Mesendoderm (in vitro differentiated cells): Measurements from ENCODE around the gene UTP18. TPM values are rescaled to one million over a fixed set of nuclear protein-coding genes. Genes with fewer than 3 reads are reported as not detected.

ENCODE experiments used
- DNase-seq: peaks from one replicate; pipeline ENCODE4 v3.0.0; 2013
- H2AK5ac ChIP-seq: 2 replicates; pipeline ENCODE4 v1.6.1; 2013; ENCODE audit warnings: low read length, inconsistent platforms
- H2BK120ac ChIP-seq: 2 replicates; pipeline ENCODE4 v1.6.1; 2013; ENCODE audit warnings: low read depth, mild to moderate bottlenecking, low read length, moderate library complexity, mixed read lengths
- H2BK15ac ChIP-seq: replicated peaks from 2 replicates; pipeline ENCODE4 v1.6.1; 2013; ENCODE audit warnings: low read depth, mild to moderate bottlenecking, moderate library complexity
- H2BK5ac ChIP-seq: 2 replicates; pipeline ENCODE4 v1.6.1; 2013; ENCODE audit warnings: low read length, inconsistent platforms
- H3K18ac ChIP-seq: 2 replicates; pipeline ENCODE4 v1.6.1; 2013; ENCODE audit warnings: mild to moderate bottlenecking, low read length, mixed read lengths
- H3K23ac ChIP-seq: one replicate; pipeline ENCODE4 v1.6.1; 2013; ENCODE audit warnings: low read length
- H3K27ac ChIP-seq: 2 replicates; pipeline ENCODE4 v1.5.1; 2013; ENCODE audit warnings: low read depth, mild to moderate bottlenecking, inconsistent platforms, low read length, moderate library complexity
- H3K27me3 ChIP-seq: 2 replicates; pipeline ENCODE4 v1.6.1; 2013; ENCODE audit warnings: low read length, control low read depth, mild to moderate bottlenecking, inconsistent platforms; ENCODE audit not compliant: insufficient read depth, poor library complexity
- H3K36me3 ChIP-seq: 2 replicates; pipeline ENCODE4 v1.6.1; 2013; ENCODE audit warnings: low read length, inconsistent platforms; ENCODE audit not compliant: control insufficient read depth, insufficient read depth
- H3K4ac ChIP-seq: one replicate; pipeline ENCODE4 v1.6.1; 2013; ENCODE audit warnings: low read depth, mild to moderate bottlenecking, low read length, moderate library complexity
- H3K4me1 ChIP-seq: 2 replicates; pipeline ENCODE4 v1.6.1; 2013; ENCODE audit warnings: low read depth, low read length, inconsistent platforms; ENCODE audit not compliant: control insufficient read depth
- H3K4me2 ChIP-seq: 2 replicates; pipeline ENCODE4 v1.6.1; 2013; ENCODE audit warnings: low read length
- H3K4me3 ChIP-seq: 2 replicates; pipeline ENCODE4 v1.5.1; 2013; ENCODE audit warnings: mild to moderate bottlenecking, low read length
- H3K56ac ChIP-seq: one replicate; pipeline ENCODE4 v1.6.1; 2013; ENCODE audit warnings: low read length
- H3K79me1 ChIP-seq: 2 replicates; pipeline ENCODE4 v1.6.1; 2013; ENCODE audit warnings: low read length, inconsistent platforms
- H3K79me2 ChIP-seq: 2 replicates; pipeline ENCODE4 v1.6.1; 2013; ENCODE audit warnings: mild to moderate bottlenecking, low read length; ENCODE audit not compliant: control insufficient read depth, insufficient read depth
- H3K9ac ChIP-seq: 2 replicates; pipeline ENCODE4 v1.6.1; 2013; ENCODE audit warnings: low read length, inconsistent platforms
- H4K5ac ChIP-seq: one replicate; pipeline ENCODE4 v1.6.1; 2013; ENCODE audit warnings: low read length
- H4K8ac ChIP-seq: one replicate; pipeline ENCODE4 v1.6.1; 2013; ENCODE audit warnings: low read depth, mild to moderate bottlenecking, control low read depth, low read length, moderate library complexity
- WGBS: extraction: QIAGEN DNeasy Blood & Tissue Kit; methylation state at CpG from one replicate; pipeline ENCODE4 v1.1.7; 2013; ENCODE audit warnings: low lambda C conversion rate, missing lambda C conversion rate; ENCODE audit not compliant: insufficient coverage; ENCODE audit errors: extremely low coverage; 5-methylcytosine and 5-hydroxymethylcytosine counted together
- polyA plus RNA-seq, 2 experiments: library from polyadenylated mRNA; stranded (reverse); fragments of 200-250 nt; gene quantifications; one replicate each; pipeline ENCODE4 v1.2.3, GENCODE V29; 2013

UTP18 gene
- polyA plus RNA-seq (2013, experiment 1 of 2) = 75.1 TPM
- 74.6 TPM for polyA plus RNA-seq (2013, experiment 2 of 2)

GRCh38 chr17:51260237-51261023 lies at the start of gene UTP18:
Gene UTP18 (plus strand): TSS chr17:51260546. CDS start chr17:51260585, 39 bp downstream.
- H3K36me3 ChIP-seq = no peaks in the 10 kb centered on the region
- peaks cover 63% of the 10 kb centered on the region for H3K79me2 ChIP-seq
- peak; percentile 99 for DNase-seq
- peak within 1 kb of the TSS; percentile 87 for H4K5ac ChIP-seq
- peak within 1 kb of the TSS; percentile 77 for H4K8ac ChIP-seq
- H3K4me3 ChIP-seq = peak within 1 kb of the TSS; percentile 98
- H3K18ac ChIP-seq = peak within 1 kb of the TSS; percentile 89
- peak within 1 kb of the TSS; percentile 96 for H3K56ac ChIP-seq
- no peaks in the 10 kb centered on the region for H3K27me3 ChIP-seq
- H2BK5ac ChIP-seq = peak within 1 kb of the TSS; percentile 94
- no peak within 1 kb of the TSS for H2BK15ac ChIP-seq
- peaks cover 17% of the 10 kb centered on the region for H3K79me1 ChIP-seq
- H2AK5ac ChIP-seq = no peak within 1 kb of the TSS
- H3K4ac ChIP-seq = peak within 1 kb of the TSS; percentile 100
- H3K4me2 ChIP-seq = peak within 1 kb of the TSS; percentile 80
- peak within 1 kb of the TSS; percentile 94 for H3K9ac ChIP-seq
- no peak within 1 kb of the TSS for H2BK120ac ChIP-seq
- H3K4me1 ChIP-seq = peaks cover 2% of the 10 kb centered on the region
- peak within 1 kb of the TSS; percentile 93 for H3K27ac ChIP-seq
- WGBS = no CpG with 5 or more reads among the region's 93 CpGs
- peak within 1 kb of the TSS; percentile 3 for H3K23ac ChIP-seq

DNA sequence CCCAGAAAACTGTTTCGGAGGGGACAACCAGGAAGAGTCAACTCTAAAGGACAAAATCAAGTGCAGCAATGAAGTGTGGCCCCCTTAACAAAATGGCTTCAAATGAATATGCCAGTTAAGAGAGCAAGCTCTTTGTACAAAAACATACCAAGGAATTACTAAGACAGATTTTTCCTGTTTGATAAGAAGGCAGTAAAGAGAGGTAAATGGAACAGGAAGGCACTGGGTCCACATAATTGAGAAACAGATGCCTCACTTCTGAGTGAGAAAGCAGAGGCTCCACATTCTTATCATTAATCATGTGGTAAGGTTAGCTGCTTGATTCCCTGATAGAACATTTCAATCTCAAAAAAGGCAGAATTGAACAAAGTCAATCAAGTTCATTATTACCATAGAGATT lies 45.4 kb upstream of the UTP18 start:
- no peak overlapping the region for H3K27ac ChIP-seq
- WGBS = no CpG with 5 or more reads among the region's 1 CpG
- no peak overlapping the region for H2BK120ac ChIP-seq
- no peak for DNase-seq
- no peaks in the 10 kb centered on the region for H3K27me3 ChIP-seq
- no peak overlapping the region for H2BK15ac ChIP-seq
- H4K5ac ChIP-seq = no peak overlapping the region
- no peak overlapping the region for H3K56ac ChIP-seq
- no peak overlapping the region for H3K4me3 ChIP-seq
- H3K9ac ChIP-seq = no peak overlapping the region
- H2BK5ac ChIP-seq = no peak overlapping the region
- no peak overlapping the region for H3K23ac ChIP-seq
- H4K8ac ChIP-seq = no peak overlapping the region
- no peak overlapping the region for H3K4ac ChIP-seq
- H3K36me3 ChIP-seq = peaks cover 2% of the 10 kb centered on the region
- no peak overlapping the region for H3K4me2 ChIP-seq
- no peaks in the 10 kb centered on the region for H3K4me1 ChIP-seq
- no peak overlapping the region for H3K18ac ChIP-seq
- H2AK5ac ChIP-seq = no peak overlapping the region
- H3K79me2 ChIP-seq = no peaks in the 10 kb centered on the region
- H3K79me1 ChIP-seq = no peaks in the 10 kb centered on the region

- no peak overlapping the region for H3K4ac ChIP-seq
- no peak overlapping the region for H4K8ac ChIP-seq
- no peak overlapping the region for H3K4me3 ChIP-seq
- no peak overlapping the region for H2BK120ac ChIP-seq
- H3K56ac ChIP-seq = no peak overlapping the region
- no peak overlapping the region for H3K9ac ChIP-seq
- no peak for DNase-seq
- no peaks in the 10 kb centered on the region for H3K79me1 ChIP-seq
- no peaks in the 10 kb centered on the region for H3K27me3 ChIP-seq
- no peaks in the 10 kb centered on the region for H3K4me1 ChIP-seq
- H3K79me2 ChIP-seq = no peaks in the 10 kb centered on the region
- H2BK5ac ChIP-seq = no peak overlapping the region
- WGBS = no CpG with 5 or more reads among the region's 1 CpG
- H4K5ac ChIP-seq = no peak overlapping the region
- H2AK5ac ChIP-seq = no peak overlapping the region
- H3K23ac ChIP-seq = no peak overlapping the region
- H2BK15ac ChIP-seq = no peak overlapping the region
- H3K36me3 ChIP-seq = peaks cover 2% of the 10 kb centered on the region
- no peak overlapping the region for H3K18ac ChIP-seq
- no peak overlapping the region for H3K27ac ChIP-seq
- no peak overlapping the region for H3K4me2 ChIP-seq
These were observed 42.4 kb upstream of the UTP18 start for GRCh38 chr17:51217946-51218345.

DNA sequence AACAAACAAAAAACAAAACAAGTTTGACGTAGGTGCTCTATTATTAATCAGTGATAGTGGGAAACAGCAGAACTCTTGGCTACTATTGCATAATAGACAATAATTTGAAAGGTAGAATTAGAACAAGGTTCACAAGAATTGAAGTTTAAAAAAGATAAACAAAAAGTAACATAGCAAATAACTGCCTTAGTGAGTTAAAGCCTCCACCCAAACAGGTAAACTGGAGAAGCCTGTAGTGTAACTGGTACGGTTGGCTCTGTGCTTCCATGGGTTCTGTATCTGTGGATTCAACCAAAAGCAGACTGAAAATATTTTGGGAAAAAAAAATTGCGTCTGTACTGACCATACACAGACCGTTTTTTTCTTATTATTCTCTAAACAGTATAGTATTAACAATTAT lies 39.0 kb upstream of the UTP18 start:
- no peak overlapping the region for H4K5ac ChIP-seq
- H3K18ac ChIP-seq = no peak overlapping the region
- no peaks in the 10 kb centered on the region for H3K27me3 ChIP-seq
- H3K23ac ChIP-seq = no peak overlapping the region
- no peak overlapping the region for H4K8ac ChIP-seq
- WGBS = no CpG with 5 or more reads among the region's 4 CpGs
- no peak overlapping the region for H3K4me3 ChIP-seq
- no peak overlapping the region for H2BK5ac ChIP-seq
- H3K4me1 ChIP-seq = no peaks in the 10 kb centered on the region
- H3K79me1 ChIP-seq = peaks cover 1% of the 10 kb centered on the region
- H2AK5ac ChIP-seq = no peak overlapping the region
- H2BK120ac ChIP-seq = no peak overlapping the region
- H3K4ac ChIP-seq = no peak overlapping the region
- no peak overlapping the region for H3K4me2 ChIP-seq
- no peak overlapping the region for H3K9ac ChIP-seq
- H3K56ac ChIP-seq = no peak overlapping the region
- H3K36me3 ChIP-seq = peaks cover 4% of the 10 kb centered on the region
- no peak for DNase-seq
- H3K79me2 ChIP-seq = no peaks in the 10 kb centered on the region
- H2BK15ac ChIP-seq = no peak overlapping the region
- H3K27ac ChIP-seq = no peak overlapping the region

DNA sequence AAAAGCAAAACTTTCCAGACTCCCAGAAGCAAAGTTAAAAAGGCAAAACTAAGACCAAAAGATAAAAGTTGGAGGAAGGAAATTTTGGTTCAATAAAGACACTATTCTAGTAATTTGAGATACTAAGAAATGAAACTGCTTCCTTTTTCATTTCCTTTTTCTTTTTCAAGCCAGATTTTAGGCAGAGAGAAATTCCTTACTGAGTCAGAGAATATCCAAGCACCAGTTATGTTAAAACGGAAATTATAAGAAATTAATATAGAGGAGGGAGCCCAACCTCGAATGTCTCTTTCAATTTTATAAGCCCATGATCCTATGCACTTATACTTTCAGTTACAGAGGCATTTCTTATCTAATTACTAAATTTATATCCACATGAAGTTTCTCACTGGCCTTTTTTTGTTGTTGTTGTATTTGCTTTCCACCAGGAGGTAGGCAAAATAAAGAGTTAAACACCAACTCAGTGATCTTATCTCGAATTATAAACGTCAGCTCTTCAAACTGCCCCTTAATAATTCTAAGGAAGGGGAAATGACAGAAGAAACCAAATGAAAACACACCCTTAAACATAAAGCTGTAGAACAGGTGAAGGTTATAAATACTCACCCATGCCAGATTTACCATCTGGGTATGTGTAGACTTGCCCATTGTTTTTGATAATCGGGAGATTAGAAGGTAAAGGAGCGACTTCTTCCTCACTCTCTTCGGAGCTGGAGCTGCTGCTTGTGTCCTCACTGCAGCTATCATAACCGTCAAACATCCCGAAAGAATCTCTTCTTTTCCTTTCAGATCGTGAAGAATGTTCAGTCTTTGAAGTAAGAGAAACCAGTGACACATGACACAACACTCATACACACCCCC lies 35.7 kb upstream of the UTP18 start:
- no peak overlapping the region for H2BK120ac ChIP-seq
- no peak overlapping the region for H3K18ac ChIP-seq
- no CpG with 5 or more reads among the region's 10 CpGs for WGBS
- H2BK5ac ChIP-seq = no peak overlapping the region
- peaks cover 1% of the 10 kb centered on the region for H3K79me1 ChIP-seq
- H3K4ac ChIP-seq = no peak overlapping the region
- no peak overlapping the region for H3K4me3 ChIP-seq
- no peak overlapping the region for H2AK5ac ChIP-seq
- H3K56ac ChIP-seq = no peak overlapping the region
- no peak overlapping the region for H4K8ac ChIP-seq
- H3K23ac ChIP-seq = no peak overlapping the region
- no peaks in the 10 kb centered on the region for H3K4me1 ChIP-seq
- no peak overlapping the region for H3K9ac ChIP-seq
- peaks cover 2% of the 10 kb centered on the region for H3K36me3 ChIP-seq
- H3K27me3 ChIP-seq = no peaks in the 10 kb centered on the region
- DNase-seq = no peak
- H2BK15ac ChIP-seq = no peak overlapping the region
- peaks cover 2% of the 10 kb centered on the region for H3K79me2 ChIP-seq
- no peak overlapping the region for H4K5ac ChIP-seq
- no peak overlapping the region for H3K27ac ChIP-seq
- no peak overlapping the region for H3K4me2 ChIP-seq
